Neural cell (in vitro differentiated cells): ENCODE data around the gene COL27A1. TPM values are rescaled to one million over a fixed set of nuclear protein-coding genes. Genes with fewer than 3 reads are reported as not detected.

Experiments used
- H2AFZ ChIP-seq: fragments of 200-600, 300-800 bp; sonication (generic), shearing (Covaris generic); 2 replicates; pipeline ENCODE4 v1.6.0; 2014; ENCODE audit warnings: low read depth, mild to moderate bottlenecking, antibody characterized with exemption, low read length, moderate library complexity
- H3F3A ChIP-seq: fragments of 200-600 bp; shearing (Covaris generic); 2 replicates; pipeline ENCODE4 v1.6.1; 2016; ENCODE audit warnings: mild to moderate bottlenecking, moderate library complexity, mixed read lengths, antibody characterized with exemption, low read length; ENCODE audit not compliant: insufficient read depth, poor library complexity, severe bottlenecking
- H3K27ac ChIP-seq: fragments of 200-600, 300-800 bp; sonication (generic), shearing (Covaris generic); 2 replicates; pipeline ENCODE4 v1.5.1; 2014; ENCODE audit warnings: mild to moderate bottlenecking, low read length, moderate library complexity
- H3K27me3 ChIP-seq: fragments of 300-800, 200-600 bp; sonication (generic), shearing (Covaris generic); 2 replicates; pipeline ENCODE4 v1.6.0; 2014; ENCODE audit warnings: mild to moderate bottlenecking, low read depth, low read length, moderate library complexity; ENCODE audit not compliant: insufficient read depth
- H3K36me3 ChIP-seq: fragments of 300-800, 200-600 bp; sonication (generic), shearing (Covaris generic); 2 replicates; pipeline ENCODE4 v1.5.1; 2014; ENCODE audit warnings: mild to moderate bottlenecking, antibody characterized with exemption, low read length, moderate library complexity; ENCODE audit not compliant: insufficient read depth
- H3K4me2 ChIP-seq: fragments of 300-800, 200-600 bp; sonication (generic), shearing (Covaris generic); 2 replicates; pipeline ENCODE4 v1.6.0; 2014; ENCODE audit warnings: mild to moderate bottlenecking, low read length
- H3K4me3 ChIP-seq: fragments of 300-800, 200-600 bp; sonication (generic), shearing (Covaris generic); 2 replicates; pipeline ENCODE4 v1.5.1; 2014; ENCODE audit warnings: mild to moderate bottlenecking, low read length, moderate library complexity
- H3K79me2 ChIP-seq: fragments of 200-600 bp; shearing (Covaris generic); replicated peaks from 2 replicates; pipeline ENCODE4 v1.6.0; 2014; ENCODE audit warnings: mild to moderate bottlenecking, low read length, moderate library complexity; ENCODE audit not compliant: insufficient read depth
- H3K9ac ChIP-seq: fragments of 300-800, 200-600 bp; sonication (generic), shearing (Covaris generic); 2 replicates; pipeline ENCODE4 v1.6.1; 2016; ENCODE audit warnings: mild to moderate bottlenecking, low read length, mixed read lengths
- H3K9me2 ChIP-seq: fragments of 200-600 bp; shearing (Covaris generic); 2 replicates; pipeline ENCODE4 v1.6.1; 2016; ENCODE audit warnings: mild to moderate bottlenecking, low read length, mixed read lengths; ENCODE audit not compliant: insufficient read depth
- H3K9me3 ChIP-seq: fragments of 200-600, 300-800 bp; sonication (generic), shearing (Covaris generic); 2 replicates; pipeline ENCODE4 v1.6.1; 2016; ENCODE audit warnings: mild to moderate bottlenecking, mixed run types, low read length, moderate library complexity, mixed read lengths
- H4K20me1 ChIP-seq: fragments of 200-600 bp; shearing (Covaris generic); 2 replicates; pipeline ENCODE4 v1.6.1; 2016; ENCODE audit warnings: mild to moderate bottlenecking, mixed run types; ENCODE audit not compliant: insufficient read depth
- EP300 ChIP-seq: fragments of 450-650 bp; conservative IDR thresholded peaks from 2 replicates; pipeline ENCODE4 v1.6.1; 2014; ENCODE audit warnings: antibody characterized with exemption, mild to moderate bottlenecking, moderate library complexity; ENCODE audit not compliant: poor library complexity, severe bottlenecking
- EZH2 ChIP-seq: fragments of 200-600, 300-800 bp; shearing (Covaris generic), sonication (generic); IDR thresholded peaks from 2 replicates; pipeline ENCODE4 v1.6.1; 2014; ENCODE audit warnings: antibody characterized with exemption, low read length, borderline replicate concordance, mild to moderate bottlenecking; ENCODE audit not compliant: insufficient read depth, poor library complexity, severe bottlenecking
- MXI1 ChIP-seq: fragments of 450-650 bp; conservative IDR thresholded peaks from 2 replicates; pipeline ENCODE4 v1.6.1; 2014; ENCODE audit warnings: antibody characterized with exemption, mild to moderate bottlenecking; ENCODE audit not compliant: poor library complexity, severe bottlenecking
- POLR2AphosphoS5 ChIP-seq: IDR thresholded peaks from 2 replicates; pipeline ENCODE4 v1.6.1; 2012
- RAD21 ChIP-seq: fragments of 450-650 bp; conservative IDR thresholded peaks from 2 replicates; pipeline ENCODE4 v1.6.1; 2014; ENCODE audit warnings: antibody characterized with exemption, mild to moderate bottlenecking, moderate library complexity
- SMC3 ChIP-seq: fragments of 450-650 bp; conservative IDR thresholded peaks from 2 replicates; pipeline ENCODE4 v1.6.1; 2014; ENCODE audit warnings: antibody characterized with exemption, mild to moderate bottlenecking, moderate library complexity; ENCODE audit not compliant: poor library complexity
- TAF1 ChIP-seq: IDR thresholded peaks from 2 replicates; pipeline ENCODE4 v1.6.1; 2012; ENCODE audit warnings: low read depth
- polyA plus RNA-seq: library from polyadenylated mRNA; depleted of rRNA; stranded (reverse); fragments of >200 nt; gene quantifications from 2 replicates; pipeline ENCODE4 v1.2.3, GENCODE V29; 2014
- TF ChIP-seq, protein P1 (sequence below): IDR thresholded peaks from 2 replicates; pipeline ENCODE4 v1.6.1; 2012; ENCODE audit warnings: borderline replicate concordance
- TF ChIP-seq, protein P2 (sequence below): fragments of 450-650 bp; IDR thresholded peaks from 2 replicates; pipeline ENCODE4 v1.5.1; 2014; ENCODE audit warnings: antibody characterized with exemption, mild to moderate bottlenecking, moderate library complexity; ENCODE audit not compliant: poor library complexity, severe bottlenecking

Gene COL27A1
- polyA plus RNA-seq, 1 donor from 2014 or later = 0.25 TPM

DNA sequence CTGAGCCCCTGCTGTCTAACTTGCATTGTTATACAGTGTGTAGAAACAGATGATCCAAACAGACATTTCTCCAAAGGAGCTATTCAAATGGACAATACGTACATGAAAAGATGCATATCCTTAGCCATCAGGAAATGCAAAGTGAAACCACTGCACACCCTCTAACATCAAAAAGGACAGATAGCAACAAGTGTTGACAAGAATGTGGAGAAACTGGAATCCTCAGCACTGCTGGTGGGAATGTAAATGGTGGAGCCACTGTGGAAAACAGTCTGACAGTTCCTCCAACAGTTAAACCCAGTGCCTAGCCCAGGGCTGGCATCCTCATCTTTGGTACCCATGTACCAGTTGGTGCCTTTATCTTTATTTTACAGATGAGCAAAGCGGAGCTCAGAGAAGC lies 182.8 kb downstream of the COL27A1 start:
- Histone ChIP-seq H3K36me3 (no peaks in the 10 kb centered on the region), H3K4me3 (no peak overlapping the region), H3F3A (no peaks in the 10 kb centered on the region), H3K9me2 (no peaks in the 10 kb centered on the region), H4K20me1 (no peaks in the 10 kb centered on the region), H3K27ac (no peak overlapping the region), H2AFZ (no peak overlapping the region), H3K9ac (no peak overlapping the region), H3K79me2 (no peaks in the 10 kb centered on the region), H3K4me2 (no peak overlapping the region), H3K9me3 (no peaks in the 10 kb centered on the region), H3K27me3 (no peaks in the 10 kb centered on the region)
- no peak for TF ChIP-seq EP300
- TF ChIP-seq, protein P1, sequence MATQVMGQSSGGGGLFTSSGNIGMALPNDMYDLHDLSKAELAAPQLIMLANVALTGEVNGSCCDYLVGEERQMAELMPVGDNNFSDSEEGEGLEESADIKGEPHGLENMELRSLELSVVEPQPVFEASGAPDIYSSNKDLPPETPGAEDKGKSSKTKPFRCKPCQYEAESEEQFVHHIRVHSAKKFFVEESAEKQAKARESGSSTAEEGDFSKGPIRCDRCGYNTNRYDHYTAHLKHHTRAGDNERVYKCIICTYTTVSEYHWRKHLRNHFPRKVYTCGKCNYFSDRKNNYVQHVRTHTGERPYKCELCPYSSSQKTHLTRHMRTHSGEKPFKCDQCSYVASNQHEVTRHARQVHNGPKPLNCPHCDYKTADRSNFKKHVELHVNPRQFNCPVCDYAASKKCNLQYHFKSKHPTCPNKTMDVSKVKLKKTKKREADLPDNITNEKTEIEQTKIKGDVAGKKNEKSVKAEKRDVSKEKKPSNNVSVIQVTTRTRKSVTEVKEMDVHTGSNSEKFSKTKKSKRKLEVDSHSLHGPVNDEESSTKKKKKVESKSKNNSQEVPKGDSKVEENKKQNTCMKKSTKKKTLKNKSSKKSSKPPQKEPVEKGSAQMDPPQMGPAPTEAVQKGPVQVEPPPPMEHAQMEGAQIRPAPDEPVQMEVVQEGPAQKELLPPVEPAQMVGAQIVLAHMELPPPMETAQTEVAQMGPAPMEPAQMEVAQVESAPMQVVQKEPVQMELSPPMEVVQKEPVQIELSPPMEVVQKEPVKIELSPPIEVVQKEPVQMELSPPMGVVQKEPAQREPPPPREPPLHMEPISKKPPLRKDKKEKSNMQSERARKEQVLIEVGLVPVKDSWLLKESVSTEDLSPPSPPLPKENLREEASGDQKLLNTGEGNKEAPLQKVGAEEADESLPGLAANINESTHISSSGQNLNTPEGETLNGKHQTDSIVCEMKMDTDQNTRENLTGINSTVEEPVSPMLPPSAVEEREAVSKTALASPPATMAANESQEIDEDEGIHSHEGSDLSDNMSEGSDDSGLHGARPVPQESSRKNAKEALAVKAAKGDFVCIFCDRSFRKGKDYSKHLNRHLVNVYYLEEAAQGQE = no peak
- no peak for TF ChIP-seq EZH2
- TF ChIP-seq POLR2AphosphoS5 = no peak
- no peak for TF ChIP-seq SMC3
- TF ChIP-seq, protein P2, sequence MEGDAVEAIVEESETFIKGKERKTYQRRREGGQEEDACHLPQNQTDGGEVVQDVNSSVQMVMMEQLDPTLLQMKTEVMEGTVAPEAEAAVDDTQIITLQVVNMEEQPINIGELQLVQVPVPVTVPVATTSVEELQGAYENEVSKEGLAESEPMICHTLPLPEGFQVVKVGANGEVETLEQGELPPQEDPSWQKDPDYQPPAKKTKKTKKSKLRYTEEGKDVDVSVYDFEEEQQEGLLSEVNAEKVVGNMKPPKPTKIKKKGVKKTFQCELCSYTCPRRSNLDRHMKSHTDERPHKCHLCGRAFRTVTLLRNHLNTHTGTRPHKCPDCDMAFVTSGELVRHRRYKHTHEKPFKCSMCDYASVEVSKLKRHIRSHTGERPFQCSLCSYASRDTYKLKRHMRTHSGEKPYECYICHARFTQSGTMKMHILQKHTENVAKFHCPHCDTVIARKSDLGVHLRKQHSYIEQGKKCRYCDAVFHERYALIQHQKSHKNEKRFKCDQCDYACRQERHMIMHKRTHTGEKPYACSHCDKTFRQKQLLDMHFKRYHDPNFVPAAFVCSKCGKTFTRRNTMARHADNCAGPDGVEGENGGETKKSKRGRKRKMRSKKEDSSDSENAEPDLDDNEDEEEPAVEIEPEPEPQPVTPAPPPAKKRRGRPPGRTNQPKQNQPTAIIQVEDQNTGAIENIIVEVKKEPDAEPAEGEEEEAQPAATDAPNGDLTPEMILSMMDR = no peak
- TF ChIP-seq RAD21 = no peak
- no peak for TF ChIP-seq MXI1
- TF ChIP-seq TAF1 = no peak

DNA sequence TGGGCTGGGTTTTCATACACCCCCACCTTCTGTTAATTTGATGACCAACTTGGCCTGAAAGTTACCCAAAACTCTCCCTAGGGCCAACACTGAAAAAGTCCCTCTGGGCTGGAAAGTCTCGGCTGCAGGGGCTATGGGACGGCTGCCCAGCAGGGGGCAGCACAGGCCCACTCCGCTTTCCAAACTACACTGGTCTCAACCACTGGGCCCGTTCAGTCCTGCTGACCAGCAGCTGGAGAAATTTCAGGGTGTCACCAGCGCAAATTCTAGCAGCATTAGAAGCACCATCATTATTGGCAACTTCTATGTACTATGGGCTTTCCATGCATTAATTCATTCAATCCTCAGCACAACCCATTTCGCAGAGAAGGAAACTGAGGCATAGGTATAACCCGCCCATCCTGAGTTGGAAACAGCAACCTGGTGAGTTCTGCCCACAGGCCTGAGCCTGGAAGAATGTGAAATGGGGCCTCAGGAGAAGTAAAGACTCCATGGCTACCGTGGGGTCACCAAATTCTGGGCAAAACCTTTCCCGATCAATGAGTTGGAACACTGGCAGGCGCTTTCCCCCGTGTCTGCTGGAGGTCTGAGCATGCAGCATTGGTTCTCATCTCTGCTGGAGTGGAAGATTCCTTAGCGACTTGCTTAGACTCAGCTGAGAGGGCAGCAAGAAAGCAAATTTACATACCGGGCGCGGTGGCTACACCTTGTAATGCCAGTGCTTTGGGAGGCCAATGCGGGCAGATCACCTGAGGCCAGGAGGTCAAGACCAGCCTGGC lies 184.0 kb downstream of the COL27A1 start:
- Histone ChIP-seq H3K9ac (no peak overlapping the region), H3K9me2 (no peaks in the 10 kb centered on the region), H3K27ac (no peak overlapping the region), H3F3A (no peaks in the 10 kb centered on the region), H3K9me3 (no peaks in the 10 kb centered on the region), H3K4me2 (no peak overlapping the region), H4K20me1 (no peaks in the 10 kb centered on the region), H3K27me3 (no peaks in the 10 kb centered on the region), H3K36me3 (no peaks in the 10 kb centered on the region), H3K79me2 (no peaks in the 10 kb centered on the region), H3K4me3 (no peak overlapping the region), H2AFZ (no peak overlapping the region)
- TF ChIP-seq RAD21 (peak; percentile 20), MXI1 (no peak)
